Measurements from ENCODE around the gene LSM12. TPM values are rescaled to one million over a fixed set of nuclear protein-coding genes. Genes with fewer than 3 reads are reported as not detected.

Gene LSM12
- polyA plus RNA-seq, 4 donors: 24.8 to 36.4 (median 28.2) TPM

DNA sequence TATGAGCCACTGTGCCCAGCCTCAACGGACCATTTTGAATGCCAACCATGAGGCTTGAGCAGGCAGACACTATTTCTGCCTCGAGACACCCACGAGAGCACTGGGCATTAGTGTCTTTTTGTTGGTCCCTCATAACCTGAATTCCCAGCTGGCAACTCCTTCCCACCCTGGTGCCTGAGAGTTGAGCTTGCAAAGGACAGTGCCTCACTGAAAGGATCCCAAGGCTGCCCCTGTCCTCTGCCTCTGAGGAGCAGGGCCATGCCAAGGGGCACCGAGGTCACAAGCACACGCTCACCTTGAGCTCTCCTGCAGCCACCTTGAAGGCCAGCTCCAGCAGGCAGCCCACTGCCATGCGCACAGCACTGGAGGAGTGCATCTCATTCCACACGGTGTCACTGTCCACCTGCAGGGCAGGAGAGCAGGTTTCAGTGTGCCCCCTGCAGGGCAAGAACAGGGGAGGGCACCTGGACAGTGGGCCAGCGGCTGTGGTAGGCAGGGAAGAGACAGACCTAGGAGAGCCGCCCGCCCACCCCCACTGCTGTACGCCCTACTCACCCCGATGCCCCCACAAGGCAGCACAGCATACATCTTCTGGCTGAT lies 16.9 kb upstream of the LSM12 start:
- peaks cover 0 to 6% (median 0%) of the 10 kb centered on the region in 3 donors for H3K4me1 ChIP-seq (ENCODE audit: control insufficient read depth in 3 of 3, insufficient read depth in 2 of 3, low read depth in 1 of 3, low read length in 2 of 3)
- FAIRE-seq (no peak), DNase-seq (peak in 1 of 2 donors; percentile 28)
- no peak overlapping the region for H3K27ac ChIP-seq (ENCODE audit: low read depth in 1 of 3, low read length in 2 of 3)
- no peak overlapping the region for H3K4me3 ChIP-seq (ENCODE audit: low read depth in 1 of 3, low read length in 3 of 3)
- peaks cover 3 to 90% (median 3%) of the 10 kb centered on the region in 3 donors for H3K36me3 ChIP-seq (ENCODE audit: control insufficient read depth in 3 of 3, insufficient read depth in 2 of 3, low read depth in 1 of 3, low read length in 3 of 3)
- WGBS, 3 donors: 84 to 90% (median 87%) methylated on average over 12 of the region's 12 CpGs
- H3K27me3 ChIP-seq (ENCODE audit: control insufficient read depth in 3 of 3, insufficient read depth in 3 of 3, low read length in 3 of 3): no peaks in the 10 kb centered on the region
- no peaks in the 10 kb centered on the region for H3K9me3 ChIP-seq (ENCODE audit: control insufficient read depth in 2 of 2, insufficient read depth in 1 of 2, low read depth in 1 of 2, low read length in 1 of 2)

DNA sequence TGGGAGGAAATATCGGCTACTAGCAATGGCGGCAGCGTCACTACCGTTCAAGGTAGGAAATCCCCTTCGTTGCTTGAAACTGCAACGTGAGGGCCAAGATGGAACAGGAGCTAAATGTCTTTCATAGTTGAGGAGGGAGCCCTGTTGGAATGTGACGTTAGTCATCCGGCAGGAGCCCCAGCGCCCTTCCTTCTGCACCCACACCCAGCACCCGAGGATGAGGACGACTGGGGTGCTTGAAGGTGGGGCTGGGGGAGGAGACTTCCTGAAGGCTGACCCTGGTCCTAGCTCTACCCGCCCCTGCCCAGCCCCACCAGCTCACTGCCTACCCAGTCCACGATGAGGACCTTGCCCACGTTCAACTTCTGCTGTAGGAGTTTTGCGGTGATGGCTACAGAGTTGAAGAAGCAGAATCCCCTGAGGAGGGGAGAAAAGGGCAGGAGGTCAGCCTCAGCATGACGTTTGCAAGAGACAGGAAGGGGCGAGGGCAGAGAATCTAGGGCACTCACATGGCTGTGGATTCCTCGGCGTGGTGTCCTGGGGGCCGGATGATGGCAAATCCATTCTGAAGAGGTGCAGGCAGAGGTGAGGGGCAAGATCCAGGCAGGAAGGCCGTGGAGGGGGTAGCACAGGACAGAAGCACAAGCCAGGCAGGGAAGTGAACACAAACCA lies 15.9 kb upstream of the LSM12 start:
- Histone ChIP-seq H3K9me3 (ENCODE audit: control insufficient read depth in 2 of 2, insufficient read depth in 1 of 2, low read depth in 1 of 2, low read length in 1 of 2) (no peaks in the 10 kb centered on the region), H3K27ac (ENCODE audit: low read depth in 1 of 3, low read length in 2 of 3) (no peak overlapping the region), H3K4me1 (ENCODE audit: control insufficient read depth in 3 of 3, insufficient read depth in 2 of 3, low read depth in 1 of 3, low read length in 2 of 3) (peaks cover 0 to 4% (median 0%) of the 10 kb centered on the region in 3 donors), H3K36me3 (ENCODE audit: control insufficient read depth in 3 of 3, insufficient read depth in 2 of 3, low read depth in 1 of 3, low read length in 3 of 3) (peaks cover 3 to 90% (median 6%) of the 10 kb centered on the region in 3 donors), H3K27me3 (ENCODE audit: control insufficient read depth in 3 of 3, insufficient read depth in 3 of 3, low read length in 3 of 3) (no peaks in the 10 kb centered on the region), H3K4me3 (ENCODE audit: low read depth in 1 of 3, low read length in 3 of 3) (no peak overlapping the region)
- FAIRE-seq (no peak), DNase-seq (no peak)
- WGBS, 3 donors: 81 to 88% (median 86%) methylated on average over 21 of the region's 21 CpGs

DNA sequence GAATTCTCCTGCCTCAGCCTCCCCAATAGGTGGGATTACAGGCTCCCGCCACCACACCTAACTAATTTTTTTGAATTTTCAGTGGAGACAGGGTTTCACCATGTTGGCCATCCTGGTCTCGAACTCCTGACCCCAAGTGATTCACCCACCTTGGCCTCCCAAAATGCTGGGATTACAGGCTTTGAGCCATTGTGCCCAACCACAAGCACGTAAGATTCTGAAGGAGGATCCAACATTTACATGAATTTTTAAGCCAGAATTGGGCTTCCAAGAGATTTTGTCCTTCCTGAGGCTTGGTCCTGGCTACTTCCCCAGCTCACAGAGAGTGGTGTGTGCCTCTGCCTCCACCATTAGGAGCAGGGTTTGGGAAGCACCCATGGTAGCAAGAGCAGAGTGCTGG lies 15.2 kb upstream of the LSM12 start:
- H3K4me3 ChIP-seq (ENCODE audit: low read depth in 1 of 3, low read length in 3 of 3): no peak overlapping the region
- 96 to 97% (median 96%) methylated on average over 3 of the region's 3 CpGs for WGBS, 3 donors
- H3K36me3 ChIP-seq (ENCODE audit: control insufficient read depth in 3 of 3, insufficient read depth in 2 of 3, low read depth in 1 of 3, low read length in 3 of 3): peaks cover 3 to 91% (median 6%) of the 10 kb centered on the region in 3 donors
- no peaks in the 10 kb centered on the region for H3K27me3 ChIP-seq (ENCODE audit: control insufficient read depth in 3 of 3, insufficient read depth in 3 of 3, low read length in 3 of 3)
- FAIRE-seq (no peak), DNase-seq (no peak)
- H3K4me1 ChIP-seq (ENCODE audit: control insufficient read depth in 3 of 3, insufficient read depth in 2 of 3, low read depth in 1 of 3, low read length in 2 of 3): no peaks in the 10 kb centered on the region
- no peaks in the 10 kb centered on the region for H3K9me3 ChIP-seq (ENCODE audit: control insufficient read depth in 2 of 2, insufficient read depth in 1 of 2, low read depth in 1 of 2, low read length in 1 of 2)
- H3K27ac ChIP-seq (ENCODE audit: low read depth in 1 of 3, low read length in 2 of 3): no peak overlapping the region

DNA sequence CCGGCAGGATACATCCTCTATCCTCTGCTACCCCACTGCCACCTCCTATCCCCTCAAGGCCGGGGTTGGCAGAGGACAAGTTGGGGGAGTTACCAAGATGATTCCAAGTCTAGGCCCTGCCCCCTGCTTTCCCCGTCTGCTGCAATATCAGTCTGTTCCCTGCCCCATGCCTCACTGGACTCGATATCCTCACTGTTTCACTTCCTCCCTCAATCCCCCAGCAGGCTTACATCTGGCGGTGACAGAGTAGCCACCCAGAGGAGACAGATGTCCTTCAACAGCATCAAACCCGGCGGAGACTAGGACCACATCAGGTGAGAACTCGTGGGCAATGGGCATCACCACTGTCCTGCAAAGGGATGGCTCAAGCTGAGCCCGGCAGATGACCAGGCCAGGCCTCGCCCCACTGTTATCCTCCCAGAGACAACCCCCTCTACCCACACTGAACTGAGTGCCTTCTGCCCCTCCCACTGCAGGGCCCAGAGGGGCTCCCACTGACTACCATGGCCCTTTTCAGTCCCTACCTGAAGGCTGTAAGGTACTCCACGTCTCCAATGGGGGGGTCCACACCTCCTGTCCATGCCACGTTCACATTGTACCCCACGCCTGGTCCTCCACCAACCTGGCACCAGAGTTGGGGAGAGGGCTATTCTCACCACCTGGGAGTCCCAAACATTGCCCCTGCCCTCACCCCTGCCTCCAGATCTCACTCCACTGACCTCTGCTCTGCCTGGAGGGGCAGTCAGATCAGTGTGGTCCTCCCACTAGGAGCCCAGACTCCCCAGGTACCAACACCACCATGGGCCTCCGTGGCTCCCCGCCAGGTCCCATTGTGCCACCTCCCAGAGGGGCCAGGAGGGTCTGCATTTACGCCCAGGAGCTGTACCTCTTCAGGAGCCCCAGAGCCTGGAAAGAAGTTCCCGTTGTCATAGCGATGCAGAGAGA lies 13.7 kb upstream of the LSM12 start:
- FAIRE-seq (no peak), DNase-seq (no peak)
- H3K9me3 ChIP-seq (ENCODE audit: control insufficient read depth in 2 of 2, insufficient read depth in 1 of 2, low read depth in 1 of 2, low read length in 1 of 2): no peaks in the 10 kb centered on the region
- no peak overlapping the region for H3K4me3 ChIP-seq (ENCODE audit: low read depth in 1 of 3, low read length in 3 of 3)
- no peak overlapping the region for H3K27ac ChIP-seq (ENCODE audit: low read depth in 1 of 3, low read length in 2 of 3)
- H3K36me3 ChIP-seq (ENCODE audit: control insufficient read depth in 3 of 3, insufficient read depth in 2 of 3, low read depth in 1 of 3, low read length in 3 of 3): peaks cover 3 to 93% (median 6%) of the 10 kb centered on the region in 3 donors
- WGBS, 3 donors: 84 to 88% (median 85%) methylated on average over 18 of the region's 18 CpGs
- H3K4me1 ChIP-seq (ENCODE audit: control insufficient read depth in 3 of 3, insufficient read depth in 2 of 3, low read depth in 1 of 3, low read length in 2 of 3): no peaks in the 10 kb centered on the region
- no peaks in the 10 kb centered on the region for H3K27me3 ChIP-seq (ENCODE audit: control insufficient read depth in 3 of 3, insufficient read depth in 3 of 3, low read length in 3 of 3)

DNA sequence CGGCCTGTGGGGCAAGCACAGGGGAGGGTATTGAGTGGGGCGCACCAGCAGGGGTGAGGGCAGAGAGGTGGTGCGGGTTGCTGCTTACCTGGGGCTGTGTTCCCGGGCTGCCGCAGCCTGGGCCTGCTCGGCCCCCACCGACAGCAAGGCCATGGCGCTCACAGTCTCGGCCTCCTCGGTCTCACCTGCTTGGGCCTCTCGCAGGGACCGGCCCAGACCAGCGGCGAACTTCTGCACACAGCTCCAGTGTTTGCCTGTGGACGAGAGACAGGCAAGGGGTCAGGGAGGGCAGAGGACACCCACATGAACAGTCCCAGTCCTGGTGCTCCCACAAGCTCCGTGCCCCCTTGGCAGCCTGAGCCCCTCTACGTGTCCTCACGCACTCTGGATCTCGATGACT lies 11.9 kb upstream of the LSM12 start:
- H3K27ac ChIP-seq (ENCODE audit: low read depth in 1 of 3, low read length in 2 of 3): no peak overlapping the region
- 92 to 93% (median 93%) methylated on average over 19 of the region's 19 CpGs for WGBS, 3 donors
- FAIRE-seq: no peak
- H3K27me3 ChIP-seq (ENCODE audit: control insufficient read depth in 3 of 3, insufficient read depth in 3 of 3, low read length in 3 of 3): no peaks in the 10 kb centered on the region
- H3K9me3 ChIP-seq (ENCODE audit: control insufficient read depth in 2 of 2, insufficient read depth in 1 of 2, low read depth in 1 of 2, low read length in 1 of 2): no peaks in the 10 kb centered on the region
- peaks cover 3 to 93% (median 5%) of the 10 kb centered on the region in 3 donors for H3K36me3 ChIP-seq (ENCODE audit: control insufficient read depth in 3 of 3, insufficient read depth in 2 of 3, low read depth in 1 of 3, low read length in 3 of 3)
- no peak for DNase-seq
- H3K4me3 ChIP-seq (ENCODE audit: low read depth in 1 of 3, low read length in 3 of 3): no peak overlapping the region
- H3K4me1 ChIP-seq (ENCODE audit: control insufficient read depth in 3 of 3, insufficient read depth in 2 of 3, low read depth in 1 of 3, low read length in 2 of 3): no peaks in the 10 kb centered on the region

DNA sequence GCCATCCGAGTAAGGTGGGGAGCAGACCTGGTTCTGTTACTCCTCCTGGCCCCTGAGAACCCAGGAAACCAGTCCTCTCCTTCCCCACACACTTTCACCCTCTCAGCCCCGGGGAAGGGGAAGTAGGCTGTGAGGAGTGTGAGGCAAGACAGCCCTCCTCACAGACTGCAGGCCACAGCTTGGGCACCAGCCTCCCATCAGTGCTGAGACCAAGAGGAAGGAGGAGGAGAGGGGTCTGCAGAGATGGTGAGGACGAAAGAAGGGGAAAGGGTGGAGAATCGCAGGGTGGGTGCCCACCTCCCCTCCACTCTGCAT lies 11.1 kb upstream of the LSM12 start:
- WGBS, 3 donors: 62 to 76% (median 71%) methylated on average over 3 to 4 of the region's 4 CpGs
- FAIRE-seq: no peak
- H3K36me3 ChIP-seq (ENCODE audit: control insufficient read depth in 3 of 3, insufficient read depth in 2 of 3, low read depth in 1 of 3, low read length in 3 of 3): peaks cover 3 to 92% (median 4%) of the 10 kb centered on the region in 3 donors
- H3K27ac ChIP-seq (ENCODE audit: low read depth in 1 of 3, low read length in 2 of 3): no peak overlapping the region
- no peak for DNase-seq
- H3K4me3 ChIP-seq (ENCODE audit: low read depth in 1 of 3, low read length in 3 of 3): no peak overlapping the region
- no peaks in the 10 kb centered on the region for H3K4me1 ChIP-seq (ENCODE audit: control insufficient read depth in 3 of 3, insufficient read depth in 2 of 3, low read depth in 1 of 3, low read length in 2 of 3)
- no peaks in the 10 kb centered on the region for H3K27me3 ChIP-seq (ENCODE audit: control insufficient read depth in 3 of 3, insufficient read depth in 3 of 3, low read length in 3 of 3)
- no peaks in the 10 kb centered on the region for H3K9me3 ChIP-seq (ENCODE audit: control insufficient read depth in 2 of 2, insufficient read depth in 1 of 2, low read depth in 1 of 2, low read length in 1 of 2)

DNA sequence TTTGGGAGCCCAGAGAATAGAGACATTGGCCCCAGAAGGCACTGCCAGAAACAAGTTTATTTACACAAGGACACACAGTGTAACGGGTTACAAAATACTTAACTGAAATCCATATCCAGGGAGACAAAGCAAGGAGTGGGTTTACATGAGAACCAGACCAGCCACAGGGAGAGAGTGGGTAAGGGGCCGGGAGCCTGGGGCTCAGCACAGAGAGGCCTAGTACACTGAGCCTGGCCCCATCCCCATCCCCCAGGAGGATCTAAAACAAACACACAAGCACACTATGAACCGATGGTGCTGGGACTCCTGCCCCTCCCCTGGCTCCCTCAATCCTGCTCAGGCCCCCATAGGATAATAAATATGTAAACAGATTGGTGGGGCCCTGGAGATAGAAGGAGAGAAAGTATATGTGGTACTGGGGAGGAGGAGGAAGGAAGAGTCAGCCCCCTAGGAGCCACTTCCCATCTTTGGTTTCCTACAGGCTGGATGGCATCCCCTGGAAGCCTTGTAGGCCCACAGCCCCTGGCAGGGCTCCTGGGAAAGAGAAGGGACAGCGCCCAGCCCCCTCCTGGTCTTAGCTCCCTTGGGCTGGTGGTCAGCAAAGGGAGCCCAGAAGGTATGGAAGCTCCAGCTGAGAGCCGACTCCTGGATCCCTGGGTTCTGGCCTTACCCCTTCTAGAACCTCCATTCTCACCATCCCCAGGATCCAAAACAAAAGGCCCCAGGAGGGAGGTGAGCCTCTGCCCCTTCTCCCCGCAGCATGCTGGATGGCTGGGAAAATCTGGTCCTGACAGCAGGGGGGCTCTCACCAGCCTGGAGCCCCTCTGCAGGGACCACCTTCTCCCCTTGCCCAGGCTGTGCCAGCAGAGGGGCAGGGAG lies 10.5 kb upstream of the LSM12 start:
- FAIRE-seq: no peak
- Histone ChIP-seq H3K27me3 (ENCODE audit: control insufficient read depth in 3 of 3, insufficient read depth in 3 of 3, low read length in 3 of 3) (no peaks in the 10 kb centered on the region), H3K4me1 (ENCODE audit: control insufficient read depth in 3 of 3, insufficient read depth in 2 of 3, low read depth in 1 of 3, low read length in 2 of 3) (peaks cover 0 to 2% (median 0%) of the 10 kb centered on the region in 3 donors), H3K27ac (ENCODE audit: low read depth in 1 of 3, low read length in 2 of 3) (no peak overlapping the region), H3K9me3 (ENCODE audit: control insufficient read depth in 2 of 2, insufficient read depth in 1 of 2, low read depth in 1 of 2, low read length in 1 of 2) (no peaks in the 10 kb centered on the region), H3K4me3 (ENCODE audit: low read depth in 1 of 3, low read length in 3 of 3) (no peak overlapping the region), H3K36me3 (ENCODE audit: control insufficient read depth in 3 of 3, insufficient read depth in 2 of 3, low read depth in 1 of 3, low read length in 3 of 3) (peaks cover 3 to 86% (median 4%) of the 10 kb centered on the region in 3 donors)
- 72 to 82% (median 78%) methylated on average over 6 of the region's 6 CpGs for WGBS, 3 donors
- no peak for DNase-seq

Measured in small intestine (tissue), 7 donors.